A549 (cell line): ENCODE results near the gene RAB27A.

Experiments used
- CTCF ChIP-seq: fragments of >200 bp; sonication (Bioruptor Twin); formaldehyde crosslinking; IDR thresholded peaks from 3 replicates; pipeline ENCODE4 v1.5.1; 2016
- JUN ChIP-seq, 2 experiments: fragments of >200 bp; sonication (Bioruptor Twin); formaldehyde crosslinking; IDR thresholded peaks; 2 replicates in 1 of 2; 3 replicates in 1 of 2; pipeline ENCODE4 v1.6.1; 2016 to 2017
- RAD21 ChIP-seq, 2 experiments: fragments of >200 bp in 1 of 2; sonication (Bioruptor Twin) in 1 of 2; formaldehyde crosslinking in 1 of 2; IDR thresholded peaks in 1 of 2; conservative IDR thresholded peaks in 1 of 2; 2 replicates in 1 of 2; 3 replicates in 1 of 2; pipeline ENCODE4 v1.6.1; 2012 to 2018; ENCODE audit warnings: inconsistent platforms in 1 of 2
- ZFP36 ChIP-seq: fragments of 450-650 bp; IDR thresholded peaks from 2 replicates; pipeline ENCODE4 v1.6.1; 2014; ENCODE audit warnings: borderline replicate concordance; ENCODE audit not compliant: partially characterized antibody

- TF ChIP-seq CTCF (no peak), ZFP36 (no peak), JUN (IDR thresholded peaks at IDR 0.05) (no peak), RAD21 (conservative IDR thresholded peaks at IDR 0.05 in 1 of 2, IDR thresholded peaks at IDR 0.05 in 1 of 2) (no peak)
Observed at GRCh38 chr15:55281517-55282228, 7.9 kb downstream of the RAB27A start.
